Osteoblast (primary cell): ENCODE data around the gene NDUFAF8. TPM values are rescaled to one million over a fixed set of nuclear protein-coding genes. Genes with fewer than 3 reads are reported as not detected.

Experiments
- DNase-seq: peaks from one replicate; pipeline ENCODE4 v3.0.0; 2011; ENCODE audit warnings: low spot score, mixed read lengths; ENCODE audit not compliant: insufficient read length; ENCODE audit errors: missing footprints
- H2AFZ ChIP-seq: 2 replicates; pipeline ENCODE4 v1.6.0; 2011; ENCODE audit warnings: mild to moderate bottlenecking, low read length
- H3K27ac ChIP-seq: 2 replicates; pipeline ENCODE4 v1.5.1; 2011; ENCODE audit warnings: mild to moderate bottlenecking, low read depth, low read length, moderate library complexity
- H3K27me3 ChIP-seq: 2 replicates; pipeline ENCODE4 v1.6.0; 2012; ENCODE audit warnings: mild to moderate bottlenecking, control low read depth, inconsistent platforms, low read length, moderate library complexity; ENCODE audit not compliant: insufficient read depth
- H3K36me3 ChIP-seq: 2 replicates; pipeline ENCODE4 v1.5.1; 2011; ENCODE audit warnings: mild to moderate bottlenecking, low read length, control low read depth, moderate library complexity; ENCODE audit not compliant: insufficient read depth
- H3K4me1 ChIP-seq: 2 replicates; pipeline ENCODE4 v1.5.1; 2011; ENCODE audit warnings: mild to moderate bottlenecking, low read length, control low read depth, moderate library complexity; ENCODE audit not compliant: insufficient read depth
- H3K4me2 ChIP-seq: 2 replicates; pipeline ENCODE4 v1.6.0; 2011; ENCODE audit warnings: mild to moderate bottlenecking, low read length; ENCODE audit not compliant: insufficient read depth
- H3K4me3 ChIP-seq: fragments of 200-600 bp; sonication (generic); 3 replicates; pipeline ENCODE4 v1.5.1; 2012; ENCODE audit warnings: mild to moderate bottlenecking, low read length, inconsistent platforms; ENCODE audit not compliant: insufficient read depth
- H3K79me2 ChIP-seq: 2 replicates; pipeline ENCODE4 v1.6.0; 2012; ENCODE audit warnings: mild to moderate bottlenecking, low read length, control low read depth, inconsistent platforms; ENCODE audit not compliant: insufficient read depth
- H3K9me3 ChIP-seq: 2 replicates; pipeline ENCODE4 v1.5.1; 2011; ENCODE audit warnings: low read depth, low read length, control low read depth
- H4K20me1 ChIP-seq: 2 replicates; pipeline ENCODE4 v1.6.0; 2012; ENCODE audit warnings: mild to moderate bottlenecking, low read length, control low read depth; ENCODE audit not compliant: insufficient read depth
- CTCF ChIP-seq: IDR thresholded peaks from 2 replicates; pipeline ENCODE4 v1.5.1; 2011; ENCODE audit warnings: mild to moderate bottlenecking, low read depth, low read length, moderate library complexity; ENCODE audit errors: extremely low read depth
- total RNA-seq: library from RNA; depleted of rRNA; stranded (reverse); fragments of >200 nt; gene quantifications from 2 replicates; pipeline ENCODE4 v1.2.3, GENCODE V29; 2012

The NDUFAF8 gene
- total RNA-seq, 1 donor, result 19.9 TPM

- Histone ChIP-seq H3K9me3 (no peaks in the 10 kb centered on the region), H3K4me3 (peak overlapping the region; percentile 47), H3K4me2 (peak overlapping the region; percentile 73)
Observed at GRCh38 chr17:81210466-81210865, 28.7 kb upstream of the NDUFAF8 start.

GRCh38 chr17:81210868-81211267 is 28.2 kb upstream of the NDUFAF8 start:
- H3K36me3 ChIP-seq, result no peaks in the 10 kb centered on the region
- peak overlapping the region; percentile 47 for H3K4me3 ChIP-seq
- peaks cover 4% of the 10 kb centered on the region for H4K20me1 ChIP-seq
- peak overlapping the region; percentile 73 for H3K4me2 ChIP-seq
- H3K4me1 ChIP-seq, result peaks cover 10% of the 10 kb centered on the region
- no peaks in the 10 kb centered on the region for H3K27me3 ChIP-seq
- H3K9me3 ChIP-seq, result no peaks in the 10 kb centered on the region
- H3K79me2 ChIP-seq, result no peaks in the 10 kb centered on the region
- H3K27ac ChIP-seq, result peak overlapping the region; percentile 56
- TF ChIP-seq CTCF, result no peak
- H2AFZ ChIP-seq, result peak overlapping the region; percentile 85
- DNase-seq, result peak; percentile 97

More at GRCh38 chr17:81210466-81210865, 28.7 kb upstream of the NDUFAF8 start:
- peak; percentile 80 for DNase-seq
- peak overlapping the region; percentile 56 for H3K27ac ChIP-seq
- H2AFZ ChIP-seq, result peak overlapping the region; percentile 85
- peaks cover 4% of the 10 kb centered on the region for H4K20me1 ChIP-seq
- no peak for TF ChIP-seq CTCF
- no peaks in the 10 kb centered on the region for H3K79me2 ChIP-seq
- H3K4me1 ChIP-seq, result peaks cover 10% of the 10 kb centered on the region
- H3K36me3 ChIP-seq, result no peaks in the 10 kb centered on the region
- H3K27me3 ChIP-seq, result no peaks in the 10 kb centered on the region

- Histone ChIP-seq H2AFZ (no peak overlapping the region), H3K27ac (no peak overlapping the region), H3K36me3 (no peaks in the 10 kb centered on the region), H3K4me2 (no peak overlapping the region), H3K4me3 (no peak overlapping the region), H3K4me1 (peaks cover 10% of the 10 kb centered on the region), H3K27me3 (no peaks in the 10 kb centered on the region), H4K20me1 (peaks cover 4% of the 10 kb centered on the region), H3K79me2 (no peaks in the 10 kb centered on the region), H3K9me3 (no peaks in the 10 kb centered on the region)
- TF ChIP-seq CTCF, result no peak
- no peak for DNase-seq
Observed at GRCh38 chr17:81212365-81212764, 26.8 kb upstream of the NDUFAF8 start.

- H3K27ac ChIP-seq, result no peak overlapping the region
- no peak overlapping the region for H2AFZ ChIP-seq
- no peaks in the 10 kb centered on the region for H3K27me3 ChIP-seq
- no peak for TF ChIP-seq CTCF
- no peak overlapping the region for H3K4me2 ChIP-seq
- no peaks in the 10 kb centered on the region for H3K79me2 ChIP-seq
- peaks cover 4% of the 10 kb centered on the region for H4K20me1 ChIP-seq
- H3K9me3 ChIP-seq, result no peaks in the 10 kb centered on the region
- DNase-seq, result no peak
- H3K36me3 ChIP-seq, result no peaks in the 10 kb centered on the region
- H3K4me3 ChIP-seq, result no peak overlapping the region
- peaks cover 10% of the 10 kb centered on the region for H3K4me1 ChIP-seq
Observed at GRCh38 chr17:81213978-81214377, 25.1 kb upstream of the NDUFAF8 start.
